ENCODE results near the gene FAM53C. TPM values are rescaled to one million over a fixed set of nuclear protein-coding genes. Genes with fewer than 3 reads are reported as not detected.
"Not testable (repeated sequence)": the region's sequence is repeated elsewhere in the genome, so short reads cannot be mapped to it uniquely, and the experiment has no call there.

The FAM53C gene
- 24.1 and 27.1 TPM in 2 replicates for total RNA-seq

DNA sequence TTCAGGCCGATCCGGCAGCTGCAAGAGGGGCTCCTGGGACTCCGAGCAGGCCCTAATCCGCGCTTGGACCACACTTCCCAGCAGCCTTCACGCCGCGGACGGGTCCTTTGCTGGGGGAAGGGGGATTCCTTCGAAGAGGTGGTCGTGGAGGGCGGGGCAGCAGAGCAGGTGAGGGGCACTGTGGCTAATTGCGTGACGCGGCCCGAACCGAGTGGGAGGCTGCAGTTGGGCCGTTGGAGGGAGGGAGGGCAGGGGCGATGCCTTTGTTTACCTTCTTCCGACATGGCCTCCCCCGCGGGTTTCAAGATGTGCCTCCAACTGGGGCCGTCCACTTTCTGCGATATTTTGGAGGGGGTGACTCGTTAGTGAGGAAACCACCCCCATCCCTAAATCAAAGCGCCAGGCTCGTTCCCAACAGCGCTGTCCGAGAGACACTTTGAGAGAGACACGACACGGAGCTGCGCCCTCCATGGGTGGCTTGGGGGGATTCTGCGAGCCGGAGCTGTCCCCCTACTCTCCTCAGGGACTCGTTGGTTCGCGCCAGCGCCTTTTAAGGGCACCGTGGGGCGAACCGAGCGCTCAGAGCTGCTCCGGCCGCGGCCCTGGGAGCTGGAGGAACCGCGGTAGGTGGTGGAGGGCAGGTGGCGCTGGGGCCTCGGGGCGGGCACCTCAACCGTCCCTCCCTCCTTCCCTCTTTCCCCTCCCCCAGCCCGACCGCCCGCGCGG, at the start of gene FAM53C:
Gene FAM53C, plus strand, starts transcription at position 582 of the 726 bp plus-strand sequence. CDS start 3,070 bp downstream, outside the sequence.
- no peaks in the 10 kb centered on the region for H3K9me3 Mint-ChIP-seq
- intact Hi-C loops (cut with micrococcal nuclease): loop anchor here (1.0 to 10.0 kb wide), 7 partner anchors 14 to 1067 kb away; partner anchors contain the start of genes BRD8, ETF1, FAM13B and HNRNPA0
- H3K36me3 Mint-ChIP-seq (ENCODE audit: low read depth): peaks cover 16% of the 10 kb centered on the region
- peaks cover 40% of the 10 kb centered on the region for H3K4me1 Mint-ChIP-seq
- DNase-seq: peak; percentile 98
- H3K4me3 Mint-ChIP-seq: peak within 1 kb of the TSS; percentile 80
- no peaks in the 10 kb centered on the region for H3K27me3 Mint-ChIP-seq
- H3K27ac Mint-ChIP-seq: peak within 1 kb of the TSS; percentile 98

DNA sequence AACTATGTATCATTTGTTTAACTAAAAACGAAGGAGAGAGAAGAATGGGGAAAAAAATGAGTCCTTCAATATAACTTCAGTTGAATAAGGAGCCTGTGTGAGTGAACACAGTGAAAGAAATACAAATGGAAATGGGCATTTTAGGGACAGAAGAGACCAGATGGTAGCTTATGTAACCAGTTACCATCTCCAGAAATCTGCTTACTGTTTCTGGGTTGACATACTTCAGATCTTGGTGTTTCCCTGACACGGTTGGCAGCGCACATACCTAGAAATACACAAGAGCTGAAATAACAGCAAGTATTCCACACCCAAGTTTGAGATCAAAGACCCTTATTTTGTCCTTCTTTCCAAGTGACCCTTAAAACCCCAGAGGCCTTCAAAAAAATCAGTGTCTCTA, 48.8 kb upstream of the FAM53C start:
- Mint-ChIP-seq H3K9me3 (no peaks in the 10 kb centered on the region), H3K4me3 (no peak overlapping the region), H3K27me3 (no peaks in the 10 kb centered on the region), H3K4me1 (no peaks in the 10 kb centered on the region), H3K27ac (no peak overlapping the region), H3K36me3 (ENCODE audit: low read depth) (peaks cover 8% of the 10 kb centered on the region)
- intact Hi-C loops (cut with micrococcal nuclease): no loop called here
- DNase-seq: no peak

DNA sequence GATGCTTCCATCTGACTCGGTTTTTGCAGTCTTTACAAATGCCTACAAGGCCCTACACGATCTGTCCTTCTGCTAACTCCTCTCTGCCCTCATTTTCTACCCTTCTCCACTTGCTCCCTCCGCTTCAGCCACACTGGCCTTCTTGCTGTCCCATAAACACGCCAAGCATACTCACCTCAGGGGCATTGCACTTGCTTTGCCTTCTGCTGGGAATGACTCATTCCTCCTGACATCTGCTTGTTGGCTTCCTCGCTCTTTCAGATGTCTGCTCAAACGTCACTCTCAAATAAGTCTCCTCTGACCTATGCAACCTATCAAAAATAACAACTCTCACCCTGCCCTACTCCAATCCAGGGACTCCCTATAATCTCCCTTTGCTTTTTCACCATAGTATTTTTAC, 34.7 kb upstream of the FAM53C start:
- H3K36me3 Mint-ChIP-seq (ENCODE audit: low read depth): peaks cover 10% of the 10 kb centered on the region
- H3K9me3 Mint-ChIP-seq: no peaks in the 10 kb centered on the region
- H3K4me3 Mint-ChIP-seq: no peak overlapping the region
- no peaks in the 10 kb centered on the region for H3K27me3 Mint-ChIP-seq
- no peak for DNase-seq
- intact Hi-C loops (cut with micrococcal nuclease): no loop called here
- no peak overlapping the region for H3K27ac Mint-ChIP-seq
- H3K4me1 Mint-ChIP-seq: peaks cover 4% of the 10 kb centered on the region

DNA sequence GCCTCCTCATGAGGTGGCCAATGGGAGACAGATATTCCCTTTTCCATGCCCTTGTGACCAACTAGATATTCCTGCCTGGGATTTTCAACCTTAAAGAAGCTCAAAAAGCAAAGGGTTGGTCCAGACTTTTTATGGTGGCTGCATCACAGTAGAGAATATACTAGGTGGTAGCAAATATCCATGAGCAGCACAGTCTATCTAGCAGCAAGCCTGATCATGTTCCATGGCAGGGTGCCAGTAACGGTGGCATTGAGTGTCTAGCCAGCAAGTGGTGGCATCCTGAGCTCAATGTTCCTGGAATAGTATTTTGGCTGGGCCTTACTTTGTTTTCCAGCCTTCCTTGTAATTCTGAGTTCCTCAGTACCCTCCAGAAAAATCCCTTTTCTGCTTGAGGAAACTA, 32.3 kb upstream of the FAM53C start:
- H3K4me1 Mint-ChIP-seq: peaks cover 4% of the 10 kb centered on the region
- no peak for DNase-seq
- H3K27ac Mint-ChIP-seq: no peak overlapping the region
- H3K36me3 Mint-ChIP-seq (ENCODE audit: low read depth): peaks cover 4% of the 10 kb centered on the region
- intact Hi-C loops (cut with micrococcal nuclease): no loop called here
- no peak overlapping the region for H3K4me3 Mint-ChIP-seq
- H3K9me3 Mint-ChIP-seq: no peaks in the 10 kb centered on the region
- no peaks in the 10 kb centered on the region for H3K27me3 Mint-ChIP-seq

DNA sequence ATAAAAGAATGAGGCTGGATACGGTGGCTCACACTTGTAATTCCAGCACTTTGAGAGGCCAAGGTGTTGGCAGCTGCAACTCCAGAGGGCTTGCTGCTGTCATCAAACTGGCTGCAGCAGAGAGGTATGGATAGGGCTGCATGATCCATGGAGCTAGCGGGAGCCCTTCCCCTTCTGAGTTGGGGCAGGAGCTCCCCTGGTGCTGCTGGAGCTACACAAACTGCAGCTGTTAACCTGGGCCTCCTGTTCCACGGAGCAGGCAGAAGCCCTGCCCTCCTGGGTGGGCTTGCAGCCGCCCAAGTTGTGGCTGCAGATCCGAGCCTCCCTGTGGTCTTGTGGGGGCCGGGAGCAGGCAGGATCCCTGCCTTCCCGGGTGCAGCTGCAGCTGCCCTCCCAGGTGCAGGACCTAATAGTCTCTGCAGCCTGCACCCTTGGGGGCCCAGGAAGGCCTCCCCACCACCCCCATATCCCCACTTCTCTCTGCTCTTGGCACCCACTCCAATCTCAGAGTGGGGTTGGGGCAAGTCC, 22.3 kb upstream of the FAM53C start:
- no peaks in the 10 kb centered on the region for H3K9me3 Mint-ChIP-seq
- intact Hi-C loops (cut with micrococcal nuclease): no loop called here
- H3K36me3 Mint-ChIP-seq (ENCODE audit: low read depth): peaks cover 31% of the 10 kb centered on the region
- no peaks in the 10 kb centered on the region for H3K27me3 Mint-ChIP-seq
- H3K4me1 Mint-ChIP-seq: no peaks in the 10 kb centered on the region
- DNase-seq: no peak
- H3K4me3 Mint-ChIP-seq: no peak overlapping the region
- no peak overlapping the region for H3K27ac Mint-ChIP-seq

DNA sequence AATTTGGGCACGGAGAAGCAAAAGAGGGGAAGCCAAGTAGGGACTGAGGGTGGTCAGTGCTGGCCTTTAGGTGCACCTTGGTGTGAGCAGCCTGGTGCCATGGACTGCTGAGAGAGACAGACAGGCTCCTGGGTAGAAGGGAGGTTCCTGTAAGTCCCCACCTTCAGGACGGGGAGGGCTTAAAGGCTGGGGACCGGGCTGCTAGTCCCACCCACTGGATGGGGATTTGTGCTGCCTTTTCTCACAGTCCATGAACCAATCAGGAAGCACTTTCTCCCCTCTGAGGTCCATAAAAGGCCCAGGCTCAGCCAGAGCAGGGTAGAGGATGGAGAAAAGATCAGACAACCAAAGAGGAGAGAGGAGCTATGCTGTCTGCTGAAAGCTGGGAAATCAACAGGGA, 21.7 kb upstream of the FAM53C start:
- intact Hi-C loops (cut with micrococcal nuclease): no loop called here
- DNase-seq: no peak
- no peak overlapping the region for H3K4me3 Mint-ChIP-seq
- no peak overlapping the region for H3K27ac Mint-ChIP-seq
- H3K4me1 Mint-ChIP-seq: no peaks in the 10 kb centered on the region
- H3K36me3 Mint-ChIP-seq (ENCODE audit: low read depth): peaks cover 31% of the 10 kb centered on the region
- no peaks in the 10 kb centered on the region for H3K27me3 Mint-ChIP-seq
- no peaks in the 10 kb centered on the region for H3K9me3 Mint-ChIP-seq

DNA sequence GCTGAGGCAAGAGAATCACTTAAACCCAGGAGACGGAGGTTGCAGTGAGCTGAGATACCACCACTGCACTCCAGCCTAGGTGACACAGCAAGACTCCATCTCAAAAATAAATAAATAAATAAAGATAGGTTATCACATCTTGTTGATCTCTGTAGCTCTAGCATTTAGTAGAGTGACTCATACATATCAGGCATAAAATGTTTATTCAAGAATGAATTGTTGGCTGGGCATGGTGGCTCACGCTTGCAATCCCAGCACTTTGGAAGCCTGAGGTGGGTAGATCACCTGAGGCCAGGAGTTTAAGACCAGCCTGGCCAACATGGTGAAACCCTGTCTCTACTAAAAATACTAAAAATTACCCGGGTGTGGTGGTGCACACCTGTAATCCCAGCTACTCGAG, 19.9 kb upstream of the FAM53C start:
- H3K4me1 Mint-ChIP-seq; H3K27me3 Mint-ChIP-seq; H3K9me3 Mint-ChIP-seq; intact Hi-C loops (cut with micrococcal nuclease); H3K27ac Mint-ChIP-seq; H3K4me3 Mint-ChIP-seq; DNase-seq: not testable (repeated sequence)
- peaks cover 23% of the 10 kb centered on the region for H3K36me3 Mint-ChIP-seq (ENCODE audit: low read depth)

DNA sequence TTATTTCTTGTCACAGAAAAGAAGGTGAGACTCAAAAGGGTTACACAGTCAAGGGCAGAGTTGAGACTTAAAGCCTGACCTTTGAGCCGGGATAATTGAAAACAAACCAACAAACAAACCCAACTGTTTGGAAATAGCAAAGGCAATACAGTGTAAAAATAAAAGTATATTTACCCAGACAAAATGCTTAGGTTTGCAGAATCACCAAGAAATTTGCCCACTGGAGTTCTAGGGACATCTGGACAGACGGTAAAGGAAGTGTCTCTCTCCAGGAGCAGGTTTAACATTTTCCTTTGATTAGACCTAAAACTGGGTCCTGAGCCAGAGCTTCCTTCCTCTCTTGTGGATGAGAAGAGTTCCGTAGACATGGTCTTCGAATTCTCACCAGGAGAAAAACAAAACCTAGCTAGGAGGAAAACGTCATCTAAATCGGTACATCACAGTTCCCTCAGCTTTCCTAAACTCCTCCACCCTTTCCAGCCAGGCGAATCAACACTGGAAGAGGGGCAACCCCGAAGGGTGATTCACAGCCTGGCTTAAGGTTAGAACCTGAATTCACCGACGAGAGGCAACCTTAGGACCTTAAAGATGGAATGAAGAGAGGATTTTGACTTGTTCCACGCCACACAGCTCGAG, 7.1 kb upstream of the FAM53C start:
- Mint-ChIP-seq H3K4me3 (peak overlapping the region; percentile 89), H3K27ac (peak overlapping the region; percentile 57), H3K9me3 (no peaks in the 10 kb centered on the region), H3K36me3 (ENCODE audit: low read depth) (no peaks in the 10 kb centered on the region), H3K4me1 (peaks cover 29% of the 10 kb centered on the region), H3K27me3 (no peaks in the 10 kb centered on the region)
- intact Hi-C loops (cut with micrococcal nuclease): loop anchor here (1.0 to 10.0 kb wide), 6 partner anchors 24 to 1074 kb away; partner anchors contain the start of genes BRD8, CDC23, FAM13B and HNRNPA0
- no peak for DNase-seq

DNA sequence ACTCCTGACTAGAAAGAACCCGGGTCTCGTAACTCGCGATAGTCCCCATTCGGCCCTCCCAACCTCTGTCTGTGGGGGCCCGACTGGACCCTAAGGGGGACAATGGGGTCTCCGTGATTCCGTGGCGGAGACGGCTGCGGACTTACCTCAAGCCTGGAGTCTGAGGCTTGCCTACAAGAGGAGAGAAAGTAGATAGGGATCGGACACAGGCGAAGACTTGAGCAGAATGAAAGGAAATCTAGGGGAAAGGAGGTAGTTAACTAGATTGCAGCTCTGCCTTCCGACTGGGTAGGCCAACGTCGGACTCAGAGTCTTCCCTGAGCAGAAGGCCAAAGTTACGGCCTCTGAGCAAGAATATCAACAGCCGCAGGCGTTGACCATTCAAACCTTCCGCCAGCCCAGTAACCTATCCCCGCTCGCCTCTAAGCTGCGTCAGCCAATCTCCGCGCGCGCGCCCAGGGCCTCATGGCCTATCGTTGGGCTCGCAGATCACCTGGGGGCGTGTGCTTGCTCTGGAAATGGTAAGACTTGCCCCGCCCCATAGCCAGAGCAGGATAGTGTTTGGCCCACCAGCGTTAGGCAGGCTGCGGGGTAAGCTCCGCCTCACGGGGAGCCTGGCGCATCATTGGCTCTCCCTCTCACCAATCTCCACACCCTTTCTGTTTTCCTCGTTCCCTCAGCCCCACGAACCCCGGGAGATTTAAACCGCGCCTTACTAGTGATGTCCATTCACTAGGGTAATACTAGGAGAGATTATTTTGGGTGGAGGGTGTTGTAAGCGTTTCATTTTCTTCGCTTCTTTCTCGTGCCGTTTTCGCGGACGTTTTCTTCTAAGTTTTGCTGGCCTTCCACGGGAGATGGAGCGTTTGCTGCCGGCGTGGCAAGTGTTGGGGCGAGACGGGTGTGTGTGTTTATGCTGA, 6.4 kb upstream of the FAM53C start, which contains the start of gene CDC25C:
Gene CDC25C, minus strand, starts transcription at position 356 of the 920 bp plus-strand sequence. CDS start 624 bp downstream, outside the sequence.
- Mint-ChIP-seq H3K4me1 (peaks cover 30% of the 10 kb centered on the region), H3K4me3 (peak within 1 kb of the TSS; percentile 89), H3K27ac (peak within 1 kb of the TSS; percentile 57), H3K27me3 (no peaks in the 10 kb centered on the region), H3K36me3 (ENCODE audit: low read depth) (no peaks in the 10 kb centered on the region), H3K9me3 (no peaks in the 10 kb centered on the region)
- peak; percentile 99 for DNase-seq
- intact Hi-C loops (cut with micrococcal nuclease): loop anchor here (1.0 to 10.0 kb wide), 5 partner anchors 24 to 1073 kb away; partner anchors contain the start of genes BRD8, FAM13B, HNRNPA0 and SPATA24

DNA sequence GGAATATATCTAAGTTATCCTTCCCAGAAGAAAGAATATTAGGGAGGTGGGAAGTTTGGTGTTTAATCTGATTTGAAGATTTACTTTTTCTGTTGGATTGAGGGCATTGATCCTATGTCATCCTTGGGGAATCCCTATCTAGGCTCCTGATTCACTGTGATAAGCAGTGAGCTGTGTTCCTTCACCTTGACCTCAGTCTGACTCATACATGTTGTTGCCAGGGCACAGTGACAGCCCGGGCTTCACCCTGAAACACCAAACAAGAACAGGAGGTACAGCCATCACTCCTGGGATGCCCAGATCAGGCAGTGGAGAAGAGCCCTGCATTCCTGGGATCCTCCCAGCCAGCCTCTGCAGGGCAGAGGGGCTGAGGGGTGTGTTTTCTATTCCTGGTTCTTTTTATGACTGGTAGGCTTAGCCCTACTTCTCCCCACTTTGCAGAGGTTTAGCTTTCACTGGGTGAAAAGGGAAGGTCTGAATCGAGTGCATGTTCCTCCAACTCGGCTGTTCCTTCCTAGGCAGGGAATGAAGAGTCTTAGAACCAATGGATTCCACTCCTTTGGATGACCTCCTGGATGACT, 3.1 kb upstream of the FAM53C start:
- no peak for DNase-seq
- H3K27ac Mint-ChIP-seq: no peak overlapping the region
- H3K4me3 Mint-ChIP-seq: no peak overlapping the region
- no peaks in the 10 kb centered on the region for H3K36me3 Mint-ChIP-seq (ENCODE audit: low read depth)
- no peaks in the 10 kb centered on the region for H3K27me3 Mint-ChIP-seq
- no peaks in the 10 kb centered on the region for H3K9me3 Mint-ChIP-seq
- peaks cover 43% of the 10 kb centered on the region for H3K4me1 Mint-ChIP-seq
- intact Hi-C loops (cut with micrococcal nuclease): loop anchor here (5.0 to 10.0 kb wide), 4 partner anchors 300 to 1070 kb away; partner anchors contain the start of genes FAM13B, HNRNPA0 and SPATA24

DNA sequence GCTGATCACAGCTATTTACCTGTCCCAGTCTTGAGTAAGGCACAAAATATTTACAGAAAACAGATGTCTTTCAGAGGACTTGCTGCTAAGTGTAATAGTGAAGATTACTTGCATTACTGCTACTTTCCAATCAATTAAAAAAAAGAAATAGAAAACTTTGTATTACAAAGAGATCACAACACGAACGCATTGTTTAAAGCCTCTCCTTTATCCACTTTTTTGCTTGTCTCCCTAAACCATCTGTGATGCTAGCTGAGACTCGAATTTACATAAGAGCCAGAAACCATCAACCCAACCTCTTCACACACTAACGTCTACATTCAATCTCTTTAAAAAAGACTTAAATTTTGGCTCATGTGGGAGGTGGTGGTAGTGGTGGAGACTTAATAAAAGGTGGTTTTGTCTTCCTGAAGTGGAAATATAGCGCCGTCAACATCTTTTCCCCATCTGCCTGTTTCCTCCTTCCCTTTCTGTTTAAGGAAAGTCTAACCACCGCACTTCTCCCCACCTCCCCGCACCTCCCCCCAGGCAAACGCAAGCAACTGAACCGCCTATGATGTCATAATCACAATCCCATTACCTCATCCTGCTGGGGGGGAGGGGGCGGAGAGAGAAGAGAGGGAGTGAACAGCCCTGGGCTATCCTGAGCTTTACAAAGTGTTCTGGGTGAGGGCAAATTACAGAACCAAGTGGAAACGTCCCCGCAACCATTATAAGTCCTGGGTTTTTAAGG, 948 bp upstream of the FAM53C start:
- intact Hi-C loops (cut with micrococcal nuclease): loop anchor here (1.0 to 10.0 kb wide), 5 partner anchors 206 to 1068 kb away; partner anchors contain the start of genes ETF1, FAM13B, HNRNPA0 and SPATA24
- Mint-ChIP-seq H3K4me3 (peak overlapping the region; percentile 80), H3K27ac (peak overlapping the region; percentile 98), H3K27me3 (no peaks in the 10 kb centered on the region), H3K4me1 (peaks cover 45% of the 10 kb centered on the region), H3K36me3 (ENCODE audit: low read depth) (peaks cover 16% of the 10 kb centered on the region), H3K9me3 (no peaks in the 10 kb centered on the region)
- DNase-seq: no peak

DNA sequence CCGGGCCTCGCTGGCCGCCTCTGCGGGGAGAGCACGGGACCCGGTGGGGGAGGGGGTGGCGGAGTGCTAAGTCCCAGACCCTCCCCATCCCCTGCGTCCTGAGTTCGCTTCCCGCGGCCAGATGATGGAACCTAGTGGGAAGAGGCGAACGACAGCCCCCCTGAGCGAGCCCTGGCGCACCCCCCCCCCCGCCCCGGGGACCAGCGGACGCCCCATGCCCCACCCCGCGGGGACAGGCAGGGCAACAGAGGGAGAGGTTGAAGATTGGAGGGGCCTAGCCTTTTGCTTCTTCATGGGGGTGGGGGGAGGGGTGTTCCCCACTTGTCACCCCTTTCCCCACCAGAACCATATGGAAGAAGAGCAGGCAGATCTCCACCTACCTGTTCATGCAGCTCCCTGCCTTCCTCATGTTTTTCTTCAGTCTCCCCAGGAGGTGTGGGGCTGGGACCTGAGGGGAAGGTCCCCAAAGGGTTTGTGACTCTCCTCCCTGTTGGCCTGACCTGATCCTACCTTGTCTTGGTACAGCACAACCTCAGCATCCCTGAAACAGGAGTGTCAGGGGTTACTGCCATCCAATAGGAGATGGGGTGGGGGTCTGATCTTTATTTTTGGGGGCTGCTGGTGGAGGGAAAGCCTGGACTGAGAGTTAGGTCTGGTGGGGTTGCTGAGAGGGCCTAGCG, 485 bp downstream of the FAM53C start:
- peak; percentile 75 for DNase-seq
- peak overlapping the region; percentile 91 for H3K27ac Mint-ChIP-seq
- no peaks in the 10 kb centered on the region for H3K9me3 Mint-ChIP-seq
- H3K36me3 Mint-ChIP-seq (ENCODE audit: low read depth): peaks cover 20% of the 10 kb centered on the region
- H3K4me1 Mint-ChIP-seq: peaks cover 40% of the 10 kb centered on the region
- intact Hi-C loops (cut with micrococcal nuclease): loop anchor here (1.0 to 10.0 kb wide), 6 partner anchors 14 to 1066 kb away; partner anchors contain the start of genes BRD8, FAM13B, HNRNPA0 and KDM3B
- H3K27me3 Mint-ChIP-seq: no peaks in the 10 kb centered on the region
- peak overlapping the region; percentile 80 for H3K4me3 Mint-ChIP-seq

Measured in activated CD4-positive, alpha-beta T cell treated with anti-CD3 and anti-CD28 coated beads, Interleukin-2, amount 10 ng/mL, durations not matched to agents 24 days and 14 days (primary cell).